Stimulated activated CD8-positive, alpha-beta memory T cell treated with anti-CD3 and anti-CD28 coated beads, Interleukin-7, amount 100 ng/mL, for 24 hours (primary cell): Measurements from ENCODE around the gene COPS8.
A peak's percentile ranks its signal among the peaks of the same experiment; 100 is the strongest.

ENCODE experiments used
- DNase-seq: peaks from one replicate; pipeline ENCODE4 v3.0.0-alpha.2; 2020; ENCODE audit warnings: low read depth

Gene COPS8

GRCh38 chr2:237064203-237065070 is 21.3 kb upstream of the COPS8 start:
- DNase-seq: no peak

DNA sequence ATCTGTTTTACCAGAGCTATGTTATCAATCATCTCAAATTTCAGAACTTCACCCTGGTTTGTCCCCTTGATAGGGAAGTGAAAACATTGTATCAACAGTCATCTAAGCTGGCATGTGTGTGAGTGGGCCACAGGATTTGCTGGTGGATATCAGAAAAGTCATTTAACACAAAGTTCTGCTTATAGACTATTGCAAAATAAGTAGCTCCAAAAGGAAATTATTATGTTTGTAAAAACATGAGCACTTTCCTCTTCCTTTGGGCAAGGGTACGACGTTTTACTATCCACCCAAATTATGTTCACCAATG is 20.7 kb upstream of the COPS8 start:
- no peak for DNase-seq

- no peak for DNase-seq
These were observed 19.3 kb upstream of the COPS8 start for GRCh38 chr2:237066396-237066795.

DNA sequence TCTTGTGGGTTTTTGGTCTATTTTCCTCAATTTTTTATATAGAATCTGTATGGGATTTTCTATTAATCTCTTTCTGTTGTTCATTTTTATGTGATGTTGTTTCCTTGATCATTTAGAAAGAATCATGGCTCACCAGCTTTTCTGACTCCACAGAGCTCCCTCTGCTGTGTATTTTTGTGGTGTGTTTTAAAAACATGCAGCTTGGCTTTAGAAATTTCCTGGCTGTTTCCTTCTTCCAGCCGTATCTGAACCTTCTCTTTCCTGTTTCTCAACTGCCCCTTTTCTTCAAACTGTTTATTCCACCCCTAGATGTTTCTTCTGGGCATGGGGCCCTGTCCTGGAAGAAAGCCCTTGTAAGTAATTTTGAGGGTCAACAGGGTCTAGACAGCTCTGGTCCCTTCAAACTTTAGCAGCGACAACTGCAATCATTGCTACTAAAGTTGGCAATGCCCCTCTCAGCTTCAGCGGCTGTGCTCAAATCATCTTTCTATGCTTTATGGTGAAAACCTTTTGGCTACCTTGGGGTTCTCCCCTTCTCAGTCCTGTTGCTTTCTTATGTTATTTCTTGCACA is 17.6 kb upstream of the COPS8 start:
- DNase-seq: no peak

DNA sequence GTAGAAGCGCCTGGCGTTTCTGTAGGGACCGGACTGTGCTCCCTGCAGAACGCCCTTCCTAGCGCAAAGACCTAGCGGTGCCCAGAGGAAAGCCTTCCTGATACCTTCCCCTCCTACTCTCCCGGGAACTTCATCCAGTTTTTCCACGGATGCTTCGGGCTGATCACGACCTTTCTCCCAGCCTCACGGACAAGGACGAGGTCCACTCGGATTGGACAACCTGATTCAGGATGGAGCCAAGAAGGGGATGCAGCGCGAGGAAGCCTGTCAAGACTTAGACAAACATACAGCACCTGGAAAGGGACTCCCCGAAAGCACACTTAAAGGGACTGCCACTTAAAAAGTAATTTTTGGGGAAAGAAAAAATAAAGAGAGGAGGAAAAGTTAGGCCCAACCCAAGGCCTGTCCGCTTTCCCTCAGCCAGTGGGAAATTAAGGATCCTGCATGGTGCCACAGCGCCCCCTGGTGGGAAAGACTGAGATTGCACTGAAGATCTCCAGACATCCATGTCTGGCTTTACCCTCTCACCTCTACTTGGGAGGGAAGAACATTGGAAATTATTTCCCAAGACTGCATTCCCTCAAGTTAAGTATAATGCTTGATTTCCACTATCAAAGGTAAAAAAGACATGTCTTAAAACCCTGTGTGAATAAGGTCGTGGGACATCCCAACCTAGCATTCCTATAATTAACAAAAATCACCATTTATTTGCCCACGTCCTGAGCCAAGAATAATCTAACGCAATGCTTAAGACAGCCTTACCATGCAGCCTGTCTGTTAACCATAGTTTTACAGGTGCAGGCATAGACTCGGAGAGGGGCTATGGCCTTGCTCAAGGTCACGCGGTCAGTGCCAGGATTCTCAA is 13.4 kb upstream of the COPS8 start:
- DNase-seq: peak; percentile 56

- no peak for DNase-seq
These were observed 12.1 kb upstream of the COPS8 start for GRCh38 chr2:237073552-237073951.

- DNase-seq: no peak
These were observed 11.3 kb upstream of the COPS8 start for GRCh38 chr2:237074211-237074993.

GRCh38 chr2:237075749-237076599 is 9.7 kb upstream of the COPS8 start:
- DNase-seq: no peak

- DNase-seq: no peak
These were observed 4.1 kb upstream of the COPS8 start for GRCh38 chr2:237081596-237081995.

- no peak for DNase-seq
These were observed 2.7 kb upstream of the COPS8 start for GRCh38 chr2:237083026-237083425.

GRCh38 chr2:237084444-237084843 is 1.2 kb upstream of the COPS8 start:
- no peak for DNase-seq

DNA sequence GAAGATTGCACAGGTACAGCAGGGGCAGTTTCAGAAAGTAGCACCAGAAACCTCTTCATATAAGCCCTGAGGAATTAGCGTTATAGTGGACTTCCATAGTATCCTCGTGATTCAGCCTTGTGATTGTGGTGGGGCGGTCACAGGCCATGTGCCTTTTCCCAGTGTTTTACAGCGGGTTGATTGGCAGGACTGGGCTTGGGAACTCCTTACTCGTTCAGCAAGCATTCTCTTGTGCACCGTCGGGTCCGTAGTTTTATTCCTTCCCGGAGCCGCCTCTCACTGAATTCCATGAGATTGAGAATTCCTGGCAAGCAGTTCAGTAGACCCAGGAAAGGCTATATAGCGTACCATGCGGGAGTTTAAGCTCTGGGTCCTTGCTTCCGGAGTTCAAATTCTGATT is 5.2 kb downstream of the COPS8 start:
- DNase-seq: no peak

GRCh38 chr2:237091779-237092436 is 6.2 kb downstream of the COPS8 start:
- no peak for DNase-seq

DNA sequence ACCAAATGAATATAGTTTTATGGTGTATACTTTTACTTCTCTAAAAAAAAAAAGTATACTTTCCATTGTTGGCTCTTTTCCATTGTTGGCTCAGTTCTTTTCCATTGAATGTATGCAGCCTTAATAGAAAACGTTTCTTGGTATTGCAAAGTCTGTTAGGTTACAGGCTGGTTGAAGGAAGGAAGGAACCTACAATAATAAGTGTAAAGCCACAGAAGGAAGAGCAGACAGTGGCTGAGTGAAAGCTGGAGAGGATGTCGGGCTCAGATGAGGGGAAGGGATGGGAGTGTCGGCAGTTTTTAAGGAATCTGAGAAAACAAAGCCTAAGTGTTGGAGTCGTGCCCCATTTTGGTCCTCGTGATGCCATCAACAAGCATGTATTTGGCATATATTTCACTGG is 6.8 kb downstream of the COPS8 start:
- DNase-seq: no peak

GRCh38 chr2:237092920-237093781 is 7.5 kb downstream of the COPS8 start:
- no peak for DNase-seq

- no peak for DNase-seq
These were observed 10.5 kb downstream of the COPS8 start for GRCh38 chr2:237096201-237096600.

DNA sequence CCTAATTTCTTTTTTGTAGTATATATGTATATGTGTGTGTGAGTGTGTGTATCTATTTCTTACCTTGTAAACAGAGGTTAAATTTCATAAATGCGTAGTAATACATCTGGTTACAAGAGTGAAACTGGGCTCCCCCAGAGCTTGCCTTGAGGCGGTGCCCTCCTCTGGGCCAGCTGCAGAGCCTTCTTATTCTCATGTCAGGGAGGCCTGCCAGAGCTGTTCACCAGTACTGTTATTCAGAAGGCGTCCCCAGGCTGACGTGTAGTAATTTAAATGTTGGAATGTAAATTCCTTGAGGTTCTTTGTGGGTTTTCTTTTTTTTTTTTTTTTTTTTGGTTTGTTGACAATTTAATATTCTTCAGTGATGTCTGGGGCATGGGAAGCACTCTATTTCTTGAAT is 11.2 kb downstream of the COPS8 start:
- DNase-seq: no peak

- no peak for DNase-seq
These were observed 11.7 kb downstream of the COPS8 start for GRCh38 chr2:237097326-237097910.
